GM21423 (cell line): Measurements from ENCODE around the gene PLXDC2.

ENCODE experiments used
- ATAC-seq: cut with Tn5 transposase; IDR thresholded peaks from one replicate; pipeline ENCODE4 v1.9.1; 2021; ENCODE audit warnings: mild to moderate bottlenecking, moderate library complexity; ENCODE audit not compliant: unreplicated experiment

Gene PLXDC2

GRCh38 chr10:20254078-20254477 is 437.8 kb downstream of the PLXDC2 start:
- no peak for ATAC-seq

DNA sequence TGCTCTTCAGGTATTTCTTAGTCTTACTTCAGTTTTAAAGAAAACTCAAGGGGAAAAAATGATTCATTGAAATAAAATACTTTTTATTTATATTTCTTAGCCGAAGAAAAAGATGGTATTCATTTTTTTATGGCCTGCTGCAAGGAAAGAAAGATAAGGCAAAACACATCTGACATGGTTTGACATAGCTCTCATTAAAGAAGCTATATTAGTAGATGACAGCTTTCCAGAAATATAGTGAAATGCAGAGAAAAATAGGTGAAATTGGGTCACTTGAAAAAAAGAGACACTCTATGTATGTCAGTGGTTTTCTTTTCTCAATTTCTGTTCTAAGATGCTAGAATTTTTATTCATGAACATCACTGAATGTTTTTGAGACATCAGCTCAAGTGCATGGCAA is 438.3 kb downstream of the PLXDC2 start:
- no peak for ATAC-seq

DNA sequence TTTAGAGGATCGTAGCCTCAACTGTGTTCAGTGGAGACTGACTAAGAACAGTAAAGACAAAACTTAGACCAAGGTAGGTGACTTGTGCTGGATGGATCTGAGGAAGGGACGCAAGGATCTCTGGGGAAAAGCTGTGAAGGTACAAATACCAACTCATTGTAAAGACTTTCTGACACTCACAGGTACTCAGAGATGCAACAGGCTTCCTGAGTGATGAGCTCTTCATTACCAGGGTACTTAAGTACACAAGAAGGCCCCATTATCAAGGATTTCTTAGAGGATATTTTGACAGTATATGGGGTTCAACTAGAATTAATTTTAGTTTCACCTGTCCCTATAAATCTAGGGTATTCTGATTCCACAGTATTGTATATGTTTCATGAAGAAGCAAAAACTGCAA is 440.7 kb downstream of the PLXDC2 start:
- ATAC-seq: no peak

DNA sequence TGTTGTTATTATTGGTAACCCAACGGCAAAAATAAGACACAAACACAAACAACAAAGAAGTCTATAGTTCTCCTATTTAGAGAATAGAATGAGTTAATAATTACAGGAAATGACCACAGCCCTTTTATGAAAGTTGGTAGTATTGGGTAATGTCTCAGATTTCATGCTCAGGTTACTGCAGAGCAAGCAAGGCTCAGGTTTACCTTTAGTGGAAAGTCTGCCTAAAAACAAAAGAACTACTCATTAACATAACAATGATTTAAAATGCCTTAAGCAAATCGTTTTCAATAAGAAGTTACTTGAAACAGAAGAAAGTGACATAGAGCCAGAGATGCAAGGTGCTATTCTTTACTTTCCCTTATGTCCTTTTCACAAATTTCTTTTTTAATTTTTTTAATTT is 441.2 kb downstream of the PLXDC2 start:
- ATAC-seq: no peak

DNA sequence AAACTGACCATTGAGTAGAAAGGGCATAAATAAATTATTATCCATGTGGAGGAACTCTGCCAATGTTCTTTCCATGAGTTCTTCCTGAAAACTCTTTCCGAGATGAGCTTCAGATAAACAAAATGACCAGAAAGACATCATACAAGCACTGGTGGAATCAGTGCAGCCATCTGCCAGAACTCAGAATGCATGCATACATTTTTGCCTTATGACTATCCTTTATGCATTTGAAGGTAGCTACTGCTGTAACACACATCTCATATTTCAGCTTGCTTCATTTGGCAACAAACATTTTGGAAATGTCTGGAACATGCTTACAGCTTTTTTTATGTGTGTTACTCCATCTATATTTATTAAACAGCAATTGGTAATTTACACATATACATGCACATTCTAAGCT is 448.9 kb downstream of the PLXDC2 start:
- ATAC-seq: no peak

GRCh38 chr10:20267734-20268133 is 451.5 kb downstream of the PLXDC2 start:
- no peak for ATAC-seq

DNA sequence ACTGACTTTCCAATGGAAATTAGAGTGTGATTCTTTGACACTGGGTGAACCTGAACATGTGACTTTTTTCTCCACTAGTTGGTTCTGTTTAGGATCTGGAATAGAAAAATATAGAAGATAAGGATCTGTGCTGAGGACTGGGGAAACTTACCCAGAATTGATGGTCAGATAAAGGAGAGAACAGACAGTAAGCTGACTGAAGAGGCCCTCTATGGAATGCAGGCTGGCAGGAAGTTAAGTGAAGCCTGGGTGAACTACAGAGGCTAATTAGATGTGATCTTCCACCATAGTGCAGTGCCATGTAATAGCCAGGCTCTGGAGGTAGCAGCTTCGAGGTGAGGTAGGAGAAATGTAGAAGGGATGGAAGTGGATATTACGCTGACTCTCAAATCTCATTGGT is 455.3 kb downstream of the PLXDC2 start:
- no peak for ATAC-seq

GRCh38 chr10:20272608-20273007 is 456.4 kb downstream of the PLXDC2 start:
- ATAC-seq: no peak

- ATAC-seq: no peak
These were observed 458.3 kb downstream of the PLXDC2 start for GRCh38 chr10:20274571-20274970.

- ATAC-seq: no peak
These were observed 460.1 kb downstream of the PLXDC2 start for GRCh38 chr10:20276127-20276979.

DNA sequence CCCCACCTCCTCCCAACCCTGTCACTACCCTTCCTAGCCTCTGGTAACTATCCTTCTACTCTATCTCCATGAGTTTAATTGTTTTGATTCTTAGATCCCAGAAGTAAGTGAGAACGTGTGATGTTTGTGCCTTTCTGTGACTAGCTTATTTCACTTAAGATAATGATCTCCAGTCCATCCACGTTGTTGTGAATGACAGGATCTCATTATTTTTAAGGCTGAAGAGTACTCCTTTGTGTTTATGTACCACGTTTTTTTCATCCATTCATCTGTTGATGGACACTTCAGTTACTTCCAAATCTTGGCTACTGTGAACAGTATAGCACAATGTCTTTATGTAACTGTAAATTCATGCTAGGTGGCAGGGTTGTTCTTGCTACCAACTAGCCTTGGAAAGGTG is 461.6 kb downstream of the PLXDC2 start:
- ATAC-seq: no peak

GRCh38 chr10:20281579-20281978 is 465.3 kb downstream of the PLXDC2 start:
- no peak for ATAC-seq

DNA sequence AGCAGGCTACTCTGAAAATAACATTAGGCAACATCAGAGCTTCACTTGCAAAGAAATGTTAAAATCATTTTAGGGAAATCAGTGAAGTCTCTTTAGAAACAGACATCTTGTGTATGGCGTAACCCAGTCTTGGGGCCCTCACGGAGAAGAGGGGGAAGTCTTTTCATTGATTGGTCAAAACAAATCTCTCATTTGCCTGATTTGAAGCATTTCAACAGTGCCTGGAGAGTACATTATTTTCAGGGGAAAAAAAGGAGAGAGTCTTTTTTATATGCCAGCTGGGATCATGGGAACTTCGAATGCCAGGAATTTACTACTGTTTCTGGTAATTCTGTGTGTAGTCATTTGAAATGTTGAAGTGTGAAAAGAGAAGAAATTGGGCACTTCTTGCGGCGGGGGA is 471.4 kb downstream of the PLXDC2 start:
- no peak for ATAC-seq

- no peak for ATAC-seq
These were observed 471.8 kb downstream of the PLXDC2 start for GRCh38 chr10:20288060-20288459.

DNA sequence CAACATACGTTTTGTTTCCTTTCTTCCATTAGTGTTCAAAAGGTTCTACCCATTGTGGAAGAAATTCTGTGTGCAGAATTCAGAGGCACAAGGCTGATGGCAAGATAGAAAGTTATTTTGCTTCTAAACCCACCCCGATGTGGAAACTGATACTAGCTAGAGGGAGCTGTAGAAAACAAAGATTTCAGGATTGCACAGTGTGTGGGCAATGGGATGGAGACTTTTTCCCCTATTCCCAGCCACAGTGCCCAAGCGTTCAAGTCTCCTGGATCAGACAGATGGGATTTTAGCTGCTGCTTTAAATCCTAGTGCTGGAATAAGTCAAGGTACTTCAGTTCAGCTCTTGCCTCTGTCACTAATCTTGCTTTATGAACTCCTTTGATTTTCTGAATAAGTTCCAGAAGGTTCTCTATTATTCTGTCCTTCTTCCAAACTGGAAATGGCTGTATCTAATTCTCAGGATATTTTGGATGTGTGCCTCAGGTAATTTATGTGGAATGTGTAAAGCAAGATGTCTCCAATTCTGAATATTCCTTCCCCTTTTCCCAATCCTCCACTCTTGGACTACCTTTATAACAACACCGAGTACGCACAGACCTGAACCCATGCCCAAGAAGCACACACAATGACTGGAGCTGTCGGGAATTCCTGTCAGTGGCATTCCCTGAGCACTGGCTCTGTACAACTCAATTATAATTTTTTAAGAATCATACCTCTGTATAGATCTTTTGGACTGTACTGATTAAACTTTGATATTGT is 473.0 kb downstream of the PLXDC2 start:
- ATAC-seq: no peak

GRCh38 chr10:20298417-20298816 is 482.2 kb downstream of the PLXDC2 start:
- ATAC-seq: no peak

DNA sequence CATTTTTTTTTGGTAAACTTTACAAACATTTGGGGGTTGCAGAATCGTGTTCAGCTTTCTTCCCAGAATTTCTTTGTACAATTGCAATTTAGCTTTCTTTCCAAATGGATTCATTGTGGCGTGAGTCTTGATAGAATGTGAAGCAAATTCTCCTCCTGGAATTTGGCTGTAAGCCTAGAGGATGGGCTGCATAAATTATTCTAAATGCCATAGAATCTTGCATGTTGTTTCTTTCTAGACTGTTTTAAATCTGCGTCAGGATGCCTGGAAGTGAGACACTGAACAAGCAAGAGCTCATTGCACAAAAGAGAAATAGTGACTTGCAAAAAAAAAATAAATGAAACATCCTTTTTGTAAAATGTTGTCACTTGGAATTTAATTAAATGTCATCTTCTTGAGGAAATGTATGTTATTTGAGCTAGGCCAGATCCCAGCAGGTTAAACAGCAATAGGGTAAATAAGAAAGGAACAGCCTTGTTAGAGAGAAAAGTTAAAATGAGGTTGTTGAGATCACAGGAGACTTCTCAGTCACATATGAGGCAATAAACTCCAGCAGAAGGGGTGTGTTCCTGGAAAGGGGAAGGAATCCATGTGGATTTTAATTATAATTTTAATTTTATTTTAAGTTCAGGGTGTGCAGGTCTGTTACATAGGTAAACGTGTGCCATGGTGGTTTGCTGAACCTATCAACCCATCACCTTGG is 483.0 kb downstream of the PLXDC2 start:
- ATAC-seq: no peak

GRCh38 chr10:20300735-20301134 is 484.5 kb downstream of the PLXDC2 start:
- ATAC-seq: no peak

- no peak for ATAC-seq
These were observed 485.8 kb downstream of the PLXDC2 start for GRCh38 chr10:20302033-20302432.

DNA sequence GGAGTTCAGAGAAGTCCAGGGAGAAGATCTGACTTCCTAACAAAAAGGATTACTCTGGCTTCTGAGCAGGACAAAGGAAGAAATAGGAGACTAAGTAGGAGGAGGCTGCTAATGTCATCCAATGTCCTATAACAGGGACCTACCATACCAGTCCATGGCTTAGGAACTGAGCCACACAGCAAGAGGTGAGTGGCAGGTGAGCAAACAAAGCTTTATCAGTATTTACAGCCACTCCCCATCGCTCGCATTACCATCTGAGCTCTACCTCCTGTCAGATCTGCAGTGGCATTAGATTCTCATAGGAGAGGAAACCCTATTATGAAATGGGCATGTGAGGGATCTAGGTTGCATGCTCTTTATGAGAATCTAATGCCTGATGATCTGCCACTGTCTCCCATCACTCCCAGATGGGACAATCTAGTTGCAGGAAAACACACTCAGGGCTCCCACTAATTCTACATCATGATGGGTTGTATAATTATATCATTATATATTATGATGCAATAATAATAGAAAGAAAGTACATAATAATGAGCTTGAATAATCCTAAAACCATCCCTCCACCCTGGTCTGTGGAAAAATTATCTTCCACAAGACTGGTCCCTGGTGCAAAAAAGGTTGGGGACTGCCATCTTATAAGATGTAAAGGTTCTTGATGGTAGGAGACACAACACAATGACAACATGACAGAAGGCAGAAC is 487.4 kb downstream of the PLXDC2 start:
- no peak for ATAC-seq

DNA sequence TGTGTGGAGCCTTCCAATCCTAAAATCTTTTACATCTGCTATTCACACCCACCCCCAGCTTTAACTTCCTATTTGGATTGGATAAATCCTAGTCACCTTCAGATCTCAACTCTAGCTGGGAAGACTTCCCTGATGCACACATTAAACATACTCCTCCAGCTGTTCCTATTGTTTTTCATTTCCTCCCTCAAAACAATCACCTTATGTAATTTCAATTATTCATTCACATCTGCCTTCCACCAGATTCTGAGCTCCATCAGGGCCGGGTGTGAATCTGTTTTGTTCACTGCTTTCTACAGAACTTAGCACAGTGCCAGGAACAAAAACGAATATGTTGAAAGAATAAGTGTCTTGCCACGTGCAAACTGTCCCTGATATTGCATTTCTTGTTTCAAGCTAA is 497.4 kb downstream of the PLXDC2 start:
- no peak for ATAC-seq
